ENCODE results near the gene FLNB. TPM values are rescaled to one million over a fixed set of nuclear protein-coding genes. Genes with fewer than 3 reads are reported as not detected.
A peak's percentile ranks its signal among the peaks of the same experiment; 100 is the strongest.

Gene FLNB
- total RNA-seq, 2 donors from 2014 or later, result 104 to 121 TPM

DNA sequence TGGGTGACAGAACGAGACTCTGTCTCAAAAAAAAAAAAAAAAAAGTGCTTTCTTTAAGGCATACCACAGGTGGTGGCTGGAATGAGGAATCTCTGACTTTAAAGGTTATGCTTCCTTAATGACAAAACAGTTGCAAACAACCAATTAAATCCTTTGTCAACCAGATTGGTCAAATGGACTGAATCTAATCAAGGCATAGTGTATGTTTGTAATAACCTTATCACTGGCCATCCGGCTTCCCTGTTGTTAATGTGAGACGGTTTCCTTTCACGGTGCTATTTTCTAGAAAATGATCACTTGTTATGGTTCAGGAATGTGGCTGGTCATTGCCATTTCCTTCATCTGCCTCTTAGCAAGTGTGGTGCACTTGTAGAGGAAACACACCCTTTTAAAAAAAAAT is 75.9 kb downstream of the FLNB start:
- peaks cover 5 to 9% of the 10 kb centered on the region in 2 donors for H3K36me3 ChIP-seq (replicated peaks in 1 of 2; ENCODE audit: insufficient read depth in 1 of 2, low read depth in 2 of 2)
- no peaks in the 10 kb centered on the region for H3K4me1 ChIP-seq
- ATAC-seq (peak; percentile 33), DNase-seq (no peak)
- H3K9me3 ChIP-seq, result no peaks in the 10 kb centered on the region
- intact Hi-C loops (cut with DNase I), result no loop called here
- WGBS, 2 donors, result 48 to 50% methylated on average over 4 of the region's 4 CpGs
- TF ChIP-seq, protein P1, sequence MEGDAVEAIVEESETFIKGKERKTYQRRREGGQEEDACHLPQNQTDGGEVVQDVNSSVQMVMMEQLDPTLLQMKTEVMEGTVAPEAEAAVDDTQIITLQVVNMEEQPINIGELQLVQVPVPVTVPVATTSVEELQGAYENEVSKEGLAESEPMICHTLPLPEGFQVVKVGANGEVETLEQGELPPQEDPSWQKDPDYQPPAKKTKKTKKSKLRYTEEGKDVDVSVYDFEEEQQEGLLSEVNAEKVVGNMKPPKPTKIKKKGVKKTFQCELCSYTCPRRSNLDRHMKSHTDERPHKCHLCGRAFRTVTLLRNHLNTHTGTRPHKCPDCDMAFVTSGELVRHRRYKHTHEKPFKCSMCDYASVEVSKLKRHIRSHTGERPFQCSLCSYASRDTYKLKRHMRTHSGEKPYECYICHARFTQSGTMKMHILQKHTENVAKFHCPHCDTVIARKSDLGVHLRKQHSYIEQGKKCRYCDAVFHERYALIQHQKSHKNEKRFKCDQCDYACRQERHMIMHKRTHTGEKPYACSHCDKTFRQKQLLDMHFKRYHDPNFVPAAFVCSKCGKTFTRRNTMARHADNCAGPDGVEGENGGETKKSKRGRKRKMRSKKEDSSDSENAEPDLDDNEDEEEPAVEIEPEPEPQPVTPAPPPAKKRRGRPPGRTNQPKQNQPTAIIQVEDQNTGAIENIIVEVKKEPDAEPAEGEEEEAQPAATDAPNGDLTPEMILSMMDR (IDR thresholded peaks at IDR 0.05), result no peak
- TF ChIP-seq POLR2A (IDR thresholded peaks at IDR 0.05), result no peak
- no peaks in the 10 kb centered on the region for H3K27me3 ChIP-seq
- H3K4me3 ChIP-seq, result no peak overlapping the region
- peak overlapping the region in 1 of 4 donors; percentile 23 for H3K27ac ChIP-seq

DNA sequence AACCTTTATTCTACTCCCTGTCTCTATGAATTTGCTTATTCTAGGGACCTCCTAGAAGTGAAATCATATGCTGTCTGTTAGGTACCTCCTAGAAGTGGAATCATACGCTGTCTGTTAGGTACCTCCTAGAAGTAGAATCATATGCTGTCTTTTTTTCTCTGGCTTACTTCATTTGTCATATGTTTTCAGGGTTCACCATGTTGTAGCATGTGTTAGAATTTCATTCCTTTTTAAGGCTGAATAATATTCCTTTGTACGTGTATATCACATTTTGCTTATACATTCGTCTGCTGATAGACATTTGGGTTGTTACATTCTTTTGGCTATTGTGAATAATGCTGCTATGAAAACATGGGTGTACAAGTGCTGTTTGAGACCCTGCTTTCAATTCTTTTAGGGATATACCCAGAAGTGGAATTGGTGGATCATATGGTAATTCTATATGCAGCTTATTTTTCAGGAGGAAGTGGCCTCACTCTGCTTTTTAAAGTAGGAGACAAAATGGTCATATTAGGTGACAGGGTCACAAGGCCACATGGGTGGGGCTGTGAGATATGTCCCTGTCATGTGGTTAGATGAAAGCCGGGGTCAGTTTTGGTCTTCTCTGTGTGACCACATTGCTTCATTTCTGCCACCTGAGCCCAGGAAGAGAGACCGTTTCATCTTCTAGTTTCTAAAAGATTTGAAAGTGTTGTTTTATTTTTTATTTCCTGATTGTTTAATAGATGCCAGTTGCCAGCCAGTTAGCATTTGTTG is 76.7 kb downstream of the FLNB start:
- TF ChIP-seq, protein P1 (IDR thresholded peaks at IDR 0.05), result no peak
- TF ChIP-seq POLR2A (IDR thresholded peaks at IDR 0.05), result no peak
- Histone ChIP-seq H3K9me3 (no peaks in the 10 kb centered on the region), H3K4me3 (no peak overlapping the region), H3K4me1 (no peaks in the 10 kb centered on the region), H3K36me3 (replicated peaks in 1 of 2; ENCODE audit: insufficient read depth in 1 of 2, low read depth in 2 of 2) (peaks cover 0 to 5% of the 10 kb centered on the region in 2 donors), H3K27me3 (no peaks in the 10 kb centered on the region), H3K27ac (peak overlapping the region in 2 of 4 donors; percentile 1 to 22)
- WGBS, 2 donors, result 83 to 84% methylated on average over 5 of the region's 5 CpGs
- DNase-seq, result no peak
- no peak for ATAC-seq
- intact Hi-C loops (cut with DNase I), result no loop called here

DNA sequence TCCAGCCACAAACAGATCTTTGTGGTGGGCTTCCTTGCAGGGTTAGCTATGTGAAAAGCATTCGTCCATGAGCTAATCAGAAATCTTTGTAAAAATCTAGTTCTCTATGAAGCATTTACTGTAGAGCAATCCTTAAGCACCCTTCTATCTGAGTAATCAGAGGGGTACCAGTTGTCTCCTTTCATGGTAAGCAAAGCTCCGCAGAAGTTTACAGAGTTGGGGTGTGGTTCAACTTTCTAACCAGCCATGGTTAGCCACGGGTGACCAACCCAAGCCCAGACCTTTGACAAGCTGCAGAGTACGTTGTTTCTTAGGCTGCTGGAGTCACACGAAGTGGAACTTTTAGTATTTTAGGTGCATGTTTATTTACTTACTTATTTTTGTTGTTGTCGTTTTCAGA is 77.4 kb downstream of the FLNB start:
- TF ChIP-seq, protein P1 (IDR thresholded peaks at IDR 0.05), result no peak
- no peak for TF ChIP-seq POLR2A (IDR thresholded peaks at IDR 0.05)
- peaks cover 0 to 3% of the 10 kb centered on the region in 2 donors for H3K36me3 ChIP-seq (replicated peaks in 1 of 2; ENCODE audit: insufficient read depth in 1 of 2, low read depth in 2 of 2)
- H3K27ac ChIP-seq, result peak overlapping the region in 2 of 4 donors; percentile 1 to 22
- H3K4me3 ChIP-seq, result no peak overlapping the region
- ATAC-seq (no peak), DNase-seq (no peak)
- no peaks in the 10 kb centered on the region for H3K9me3 ChIP-seq
- H3K4me1 ChIP-seq, result no peaks in the 10 kb centered on the region
- WGBS, 2 donors, result 72 to 86% methylated on average over 6 of the region's 6 CpGs
- no peaks in the 10 kb centered on the region for H3K27me3 ChIP-seq
- intact Hi-C loops (cut with DNase I), result no loop called here

DNA sequence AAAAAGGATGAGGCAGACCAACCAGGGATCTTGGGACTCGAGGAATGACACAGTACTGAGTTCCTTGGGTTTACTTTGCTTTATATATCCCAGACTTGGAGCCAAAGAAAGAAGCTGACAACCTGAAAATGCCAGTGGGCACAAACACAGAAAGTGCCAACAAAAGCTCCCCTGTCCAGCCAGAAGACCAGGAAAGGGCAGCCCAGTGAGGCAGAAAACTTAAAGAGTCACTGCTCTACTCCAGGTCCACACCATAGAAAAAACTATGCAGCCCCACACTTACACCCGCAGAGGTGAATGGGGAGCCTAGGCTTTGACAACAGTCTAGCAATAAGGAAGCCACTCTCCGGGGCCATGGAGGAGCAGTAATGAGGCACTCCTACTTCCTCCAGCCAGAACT is 80.3 kb downstream of the FLNB start:
- no peak for ATAC-seq
- no peaks in the 10 kb centered on the region for H3K4me1 ChIP-seq
- no peak overlapping the region for H3K27ac ChIP-seq
- H3K9me3 ChIP-seq, result no peaks in the 10 kb centered on the region
- TF ChIP-seq POLR2A (IDR thresholded peaks at IDR 0.05), result no peak
- TF ChIP-seq, protein P1 (IDR thresholded peaks at IDR 0.05), result no peak
- intact Hi-C loops (cut with DNase I), result no loop called here
- WGBS, 2 donors, result 90 to 96% methylated on average over 3 of the region's 3 CpGs
- DNase-seq, result no peak
- H3K36me3 ChIP-seq (replicated peaks in 1 of 2; ENCODE audit: insufficient read depth in 1 of 2, low read depth in 2 of 2), result no peaks in the 10 kb centered on the region
- no peak overlapping the region for H3K4me3 ChIP-seq
- no peaks in the 10 kb centered on the region for H3K27me3 ChIP-seq

DNA sequence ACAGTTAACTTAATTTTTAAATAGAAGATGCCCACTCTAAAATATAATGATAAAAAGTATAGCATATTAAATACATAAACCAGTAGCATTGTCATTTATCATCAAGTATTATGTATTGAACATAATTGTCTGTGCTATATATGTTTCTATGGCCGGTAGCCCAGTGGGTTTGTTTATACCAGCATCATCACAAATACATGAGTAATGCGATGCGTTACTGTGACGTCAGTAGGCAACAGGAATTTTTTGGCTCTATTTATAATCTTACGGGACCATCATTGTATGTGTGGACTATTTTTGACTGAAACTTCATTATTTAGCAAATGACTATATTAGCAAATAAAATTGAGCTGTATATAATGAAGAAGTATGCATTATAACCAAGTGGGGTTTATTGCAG is 82.1 kb downstream of the FLNB start:
- intact Hi-C loops (cut with DNase I), result no loop called here
- no peak for TF ChIP-seq POLR2A (IDR thresholded peaks at IDR 0.05)
- TF ChIP-seq, protein P1 (IDR thresholded peaks at IDR 0.05), result no peak
- Histone ChIP-seq H3K27ac (no peak overlapping the region), H3K4me1 (no peaks in the 10 kb centered on the region), H3K36me3 (replicated peaks in 1 of 2; ENCODE audit: insufficient read depth in 1 of 2, low read depth in 2 of 2) (peaks cover 0 to 4% of the 10 kb centered on the region in 2 donors), H3K9me3 (no peaks in the 10 kb centered on the region), H3K27me3 (no peaks in the 10 kb centered on the region), H3K4me3 (no peak overlapping the region)
- 93 to 95% methylated on average over 5 of the region's 5 CpGs for WGBS, 2 donors
- no peak for ATAC-seq
- no peak for DNase-seq
